DOHH2 (cell line): Measurements from ENCODE around the gene ZER1.

Experiments used
- EZH2phosphoT487 ChIP-seq: fragments of 200-600 bp; sonication (generic); IDR thresholded peaks from 2 replicates; pipeline ENCODE4 v1.6.1; 2017; ENCODE audit warnings: borderline replicate concordance, mild to moderate bottlenecking, antibody characterized with exemption, low read length, moderate library complexity, mixed read lengths
- TF ChIP-seq, protein P1 (sequence below): fragments of 200-600 bp; sonication (generic); IDR thresholded peaks from one replicate; pipeline ENCODE4 v1.5.1; 2014; ENCODE audit warnings: antibody characterized with exemption, mild to moderate bottlenecking, low read depth, low read length; ENCODE audit not compliant: poor library complexity, severe bottlenecking

DNA sequence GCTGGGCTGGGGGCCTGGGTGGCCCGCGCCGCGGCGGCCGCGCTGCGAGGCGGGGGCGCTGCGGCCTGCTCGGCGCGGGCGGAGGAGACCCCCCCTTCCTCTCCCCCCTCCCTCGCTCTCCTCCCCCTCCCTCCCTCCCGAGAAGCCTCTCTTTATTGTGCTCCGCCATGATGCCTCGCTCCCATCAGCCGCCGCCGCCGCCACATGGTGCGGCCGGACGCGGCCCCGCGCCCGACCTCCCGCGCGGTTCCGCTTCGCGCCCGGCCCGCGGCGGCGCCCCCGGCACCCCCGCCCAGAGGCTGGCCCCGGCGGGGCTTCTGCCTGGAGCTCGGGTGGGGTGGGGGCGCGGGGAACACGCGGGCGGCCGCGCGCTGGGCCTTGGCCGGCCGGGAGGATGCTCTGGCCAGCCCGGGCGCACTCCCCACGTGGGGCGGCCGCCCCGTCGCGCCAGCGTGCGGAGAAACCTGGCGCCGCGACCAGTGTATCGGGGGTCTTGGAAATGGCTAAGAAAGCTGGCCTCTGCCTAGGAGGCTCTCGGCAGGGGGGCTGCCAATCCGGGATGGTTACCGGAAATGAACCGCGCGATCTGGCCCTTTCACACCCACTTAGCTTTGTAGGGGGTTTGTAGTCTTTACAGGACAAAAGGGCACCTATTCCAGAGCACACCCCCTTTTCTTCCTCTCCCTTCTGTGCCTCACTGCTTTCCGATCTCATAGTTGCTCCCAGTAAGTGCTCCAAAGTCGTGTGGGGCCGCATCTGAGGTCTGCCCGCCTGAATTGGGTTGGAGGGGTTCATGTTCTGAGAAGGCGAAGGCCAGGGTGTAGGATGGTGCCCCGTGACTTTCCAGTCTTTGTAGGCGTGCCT is 81.7 kb downstream of the ZER1 start:
- TF ChIP-seq, protein P1, sequence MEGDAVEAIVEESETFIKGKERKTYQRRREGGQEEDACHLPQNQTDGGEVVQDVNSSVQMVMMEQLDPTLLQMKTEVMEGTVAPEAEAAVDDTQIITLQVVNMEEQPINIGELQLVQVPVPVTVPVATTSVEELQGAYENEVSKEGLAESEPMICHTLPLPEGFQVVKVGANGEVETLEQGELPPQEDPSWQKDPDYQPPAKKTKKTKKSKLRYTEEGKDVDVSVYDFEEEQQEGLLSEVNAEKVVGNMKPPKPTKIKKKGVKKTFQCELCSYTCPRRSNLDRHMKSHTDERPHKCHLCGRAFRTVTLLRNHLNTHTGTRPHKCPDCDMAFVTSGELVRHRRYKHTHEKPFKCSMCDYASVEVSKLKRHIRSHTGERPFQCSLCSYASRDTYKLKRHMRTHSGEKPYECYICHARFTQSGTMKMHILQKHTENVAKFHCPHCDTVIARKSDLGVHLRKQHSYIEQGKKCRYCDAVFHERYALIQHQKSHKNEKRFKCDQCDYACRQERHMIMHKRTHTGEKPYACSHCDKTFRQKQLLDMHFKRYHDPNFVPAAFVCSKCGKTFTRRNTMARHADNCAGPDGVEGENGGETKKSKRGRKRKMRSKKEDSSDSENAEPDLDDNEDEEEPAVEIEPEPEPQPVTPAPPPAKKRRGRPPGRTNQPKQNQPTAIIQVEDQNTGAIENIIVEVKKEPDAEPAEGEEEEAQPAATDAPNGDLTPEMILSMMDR = no peak
- no peak for TF ChIP-seq EZH2phosphoT487
